Cardiac muscle cell (in vitro differentiated cells and primary cell): ENCODE data around the gene STARD3. TPM values are rescaled to one million over a fixed set of nuclear protein-coding genes. Genes with fewer than 3 reads are reported as not detected.

Experiments used
- DNase-seq, 2 donors: peaks; one replicate each; pipeline versions ENCODE4 v3.0.0 to v3.0.0-alpha.2; 2010 to 2017; ENCODE audit warnings: low read depth in 1 of 2, low spot score in 1 of 2
- H3K27ac ChIP-seq: fragments of 200-600 bp; sonication (generic); 2 replicates; pipeline ENCODE4 v1.5.1; 2016
- H3K27me3 ChIP-seq: fragments of 200-600 bp; sonication (generic); 2 replicates; pipeline ENCODE4 v1.6.0; 2016; ENCODE audit warnings: control low read depth
- H3K36me3 ChIP-seq: fragments of 200-600 bp; sonication (generic); 2 replicates; pipeline ENCODE4 v1.5.1; 2016; ENCODE audit warnings: control low read depth
- H3K4me1 ChIP-seq: fragments of 200-600 bp; sonication (generic); 2 replicates; pipeline ENCODE4 v1.8.1; 2017; ENCODE audit warnings: low read depth, mild to moderate bottlenecking, mixed run types
- H3K4me3 ChIP-seq: fragments of 200-600 bp; sonication (generic); 2 replicates; pipeline ENCODE4 v1.5.1; 2016; ENCODE audit warnings: mild to moderate bottlenecking
- H3K9me3 ChIP-seq: fragments of 200-600 bp; sonication (generic); 2 replicates; pipeline ENCODE4 v1.5.1; 2017; ENCODE audit warnings: low read depth, mild to moderate bottlenecking, control low read depth
- CTCF ChIP-seq: IDR thresholded peaks from 2 replicates; pipeline ENCODE4 v1.5.1; 2012; ENCODE audit warnings: low read depth, mild to moderate bottlenecking, low read length
- polyA plus RNA-seq: library from polyadenylated mRNA; unstranded; fragments of >200 nt; fragmentation: Nextera tagmentation; extraction: Ambion mirVana; gene quantifications from 2 replicates; pipeline ENCODE4 v1.2.1, GENCODE V29; 2016
- total RNA-seq: library from RNA; depleted of rRNA; stranded (reverse); fragments of >200 nt; gene quantifications from 2 replicates; pipeline ENCODE4 v1.2.3, GENCODE V29; 2016

STARD3 gene
- total and polyA plus RNA-seq, 2 experiments from 2014 or later, result 47.9 to 67.1 TPM

DNA sequence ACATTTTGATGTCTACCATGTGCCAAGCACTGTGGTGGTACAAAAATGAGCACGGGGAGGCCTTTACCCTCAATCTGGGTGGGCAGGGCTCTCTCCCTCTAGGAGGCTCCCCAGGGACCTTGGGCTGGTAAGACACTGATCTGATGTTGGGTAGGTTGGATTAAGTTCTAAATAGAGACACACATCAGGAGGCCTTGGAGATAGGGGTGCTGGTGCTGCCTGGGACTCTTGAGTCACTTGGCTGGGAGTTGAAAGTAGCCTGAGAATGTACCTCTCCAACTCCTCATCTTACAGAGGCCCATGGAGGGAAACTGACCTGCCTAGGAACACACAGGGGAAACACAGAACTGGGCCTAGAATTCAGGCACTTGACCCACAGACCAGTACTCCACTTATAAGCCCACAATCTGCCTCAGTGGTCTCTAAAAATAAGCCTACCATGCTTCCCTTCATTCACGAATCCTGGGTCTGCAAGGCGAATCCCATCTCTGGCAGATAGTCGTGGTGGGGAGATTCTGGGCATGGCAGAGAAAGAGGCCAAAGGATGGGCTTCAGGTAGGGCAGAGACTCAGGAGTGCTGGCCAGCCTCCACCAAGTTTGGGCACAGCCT is 27.4 kb upstream of the STARD3 start:
- H3K9me3 ChIP-seq, result no peaks in the 10 kb centered on the region
- H3K27ac ChIP-seq, result no peak overlapping the region
- TF ChIP-seq CTCF, result no peak
- H3K36me3 ChIP-seq, result no peaks in the 10 kb centered on the region
- H3K4me1 ChIP-seq, result peaks cover 4% of the 10 kb centered on the region
- H3K27me3 ChIP-seq, result peaks cover 100% of the 10 kb centered on the region
- no peak for DNase-seq
- no peak overlapping the region for H3K4me3 ChIP-seq

- DNase-seq, result no peak
- no peak overlapping the region for H3K4me3 ChIP-seq
- TF ChIP-seq CTCF, result no peak
- H3K36me3 ChIP-seq, result no peaks in the 10 kb centered on the region
- no peak overlapping the region for H3K27ac ChIP-seq
- peaks cover 100% of the 10 kb centered on the region for H3K27me3 ChIP-seq
- no peaks in the 10 kb centered on the region for H3K9me3 ChIP-seq
- no peaks in the 10 kb centered on the region for H3K4me1 ChIP-seq
Observed at GRCh38 chr17:39611401-39612112, 25.4 kb upstream of the STARD3 start.

DNA sequence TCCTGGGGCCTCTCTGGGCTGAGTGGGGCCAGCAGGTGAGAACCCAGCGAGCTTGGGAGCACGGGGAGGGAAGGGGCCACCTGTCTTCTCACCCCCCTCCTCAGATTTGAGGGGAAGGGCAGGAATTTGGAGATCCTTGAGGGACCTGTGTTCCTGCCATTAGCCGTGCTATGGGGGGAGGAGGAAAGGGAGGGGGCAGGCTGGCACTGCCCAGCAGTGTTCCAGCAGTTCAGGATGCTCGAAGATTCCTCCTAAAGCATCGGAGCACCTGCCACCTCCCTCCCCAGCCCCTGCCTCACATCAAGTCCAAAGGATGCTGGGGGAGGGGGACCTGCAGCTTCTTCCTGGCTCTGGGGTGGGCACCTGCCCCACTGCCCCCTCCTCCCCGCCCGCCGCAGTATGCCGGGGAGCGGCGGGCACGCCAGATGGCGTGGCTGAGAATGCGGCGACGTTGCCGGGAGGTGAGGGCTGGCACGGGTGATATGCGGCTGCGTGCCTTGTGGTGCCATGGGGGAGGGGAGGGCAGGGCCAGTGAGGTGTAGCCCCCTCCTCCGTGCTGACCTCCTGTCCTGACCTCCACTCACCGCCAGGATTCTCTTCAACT is 24.6 kb upstream of the STARD3 start:
- Histone ChIP-seq H3K36me3 (no peaks in the 10 kb centered on the region), H3K27ac (no peak overlapping the region), H3K4me1 (no peaks in the 10 kb centered on the region), H3K4me3 (no peak overlapping the region), H3K27me3 (peaks cover 100% of the 10 kb centered on the region), H3K9me3 (no peaks in the 10 kb centered on the region)
- DNase-seq, result no peak
- TF ChIP-seq CTCF, result no peak

DNA sequence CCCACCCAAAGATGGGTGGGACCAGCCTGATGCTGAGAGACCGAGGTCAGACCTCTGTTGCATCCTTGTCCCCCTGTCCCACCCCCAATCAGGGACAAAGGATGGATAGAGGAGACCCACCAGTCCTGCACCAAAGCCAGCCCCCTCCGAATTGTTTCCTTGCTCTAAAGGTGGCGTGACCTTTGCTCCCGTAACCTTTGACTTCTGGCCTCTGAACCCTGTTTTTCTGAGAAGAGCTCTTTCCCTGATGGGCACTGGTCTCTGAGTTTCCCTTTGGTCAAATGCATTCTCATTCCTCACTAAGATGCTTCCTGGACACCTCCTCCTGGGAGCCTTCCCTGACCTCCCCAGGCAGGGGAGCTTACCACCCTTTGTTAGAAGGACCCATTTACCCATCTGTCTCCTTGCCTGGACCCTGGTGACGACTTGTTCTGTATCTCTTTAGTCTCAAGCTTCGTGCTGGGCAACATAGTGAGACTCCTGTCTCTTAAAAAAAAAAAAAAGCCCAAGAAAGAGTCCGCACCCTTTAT is 23.9 kb upstream of the STARD3 start:
- H3K4me3 ChIP-seq, result no peak overlapping the region
- no peak for DNase-seq
- no peaks in the 10 kb centered on the region for H3K9me3 ChIP-seq
- no peak overlapping the region for H3K27ac ChIP-seq
- H3K36me3 ChIP-seq, result no peaks in the 10 kb centered on the region
- no peaks in the 10 kb centered on the region for H3K4me1 ChIP-seq
- no peak for TF ChIP-seq CTCF
- H3K27me3 ChIP-seq, result peaks cover 100% of the 10 kb centered on the region

GRCh38 chr17:39614545-39615157 is 22.3 kb upstream of the STARD3 start:
- H3K4me3 ChIP-seq, result no peak overlapping the region
- DNase-seq, result no peak
- no peaks in the 10 kb centered on the region for H3K4me1 ChIP-seq
- no peaks in the 10 kb centered on the region for H3K9me3 ChIP-seq
- peaks cover 100% of the 10 kb centered on the region for H3K27me3 ChIP-seq
- H3K27ac ChIP-seq, result no peak overlapping the region
- TF ChIP-seq CTCF, result no peak
- no peaks in the 10 kb centered on the region for H3K36me3 ChIP-seq
